ENCODE measurements around the gene SLC16A12.
"Not testable (repeated sequence)": the region's sequence is repeated elsewhere in the genome, so short reads cannot be mapped to it uniquely, and the experiment has no call there.

SLC16A12 gene

GRCh38 chr10:89471110-89471809 lies 64.1 kb downstream of the SLC16A12 start:
- DNase-seq (ENCODE audit: low read depth, low spot score) = no peak

DNA sequence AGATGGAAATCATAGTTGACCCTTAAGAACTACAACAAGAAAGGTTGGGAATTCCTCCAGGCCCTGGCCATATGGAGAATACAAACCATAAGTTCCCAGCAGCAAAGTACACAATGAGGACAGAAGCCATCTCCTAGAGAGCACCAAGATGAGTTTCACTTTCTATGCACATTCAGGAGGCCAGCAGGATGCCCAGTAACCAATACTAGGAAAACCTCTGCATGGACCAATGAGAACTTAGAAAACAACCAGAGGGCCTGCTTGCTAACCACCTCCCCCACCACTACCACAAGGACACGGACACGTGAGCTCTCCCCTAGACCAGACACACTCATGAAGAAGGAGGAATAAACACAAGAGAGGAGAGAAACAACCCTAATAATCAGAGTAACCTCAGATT lies 64.8 kb downstream of the SLC16A12 start:
- no peak for DNase-seq (ENCODE audit: low read depth, low spot score)

DNA sequence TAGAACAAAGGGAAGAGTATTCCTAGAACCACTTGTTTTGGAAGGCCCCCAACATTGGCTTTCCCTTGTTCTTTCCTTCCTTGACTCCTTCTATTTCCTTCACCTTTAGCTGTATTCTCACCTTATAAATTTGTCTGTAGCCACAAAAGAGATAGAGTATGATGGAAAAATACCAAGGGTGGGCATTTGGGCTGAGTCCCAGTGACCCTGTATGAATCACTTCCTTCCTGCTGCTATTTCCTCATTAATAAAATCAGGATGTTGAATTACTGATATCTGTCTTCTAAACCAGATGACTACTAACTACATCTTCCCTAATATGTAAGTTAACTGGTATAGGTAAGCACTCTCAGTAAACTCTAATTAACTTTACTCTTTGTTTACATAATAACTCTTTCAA lies 65.9 kb downstream of the SLC16A12 start:
- DNase-seq (ENCODE audit: low read depth, low spot score) = no peak

DNA sequence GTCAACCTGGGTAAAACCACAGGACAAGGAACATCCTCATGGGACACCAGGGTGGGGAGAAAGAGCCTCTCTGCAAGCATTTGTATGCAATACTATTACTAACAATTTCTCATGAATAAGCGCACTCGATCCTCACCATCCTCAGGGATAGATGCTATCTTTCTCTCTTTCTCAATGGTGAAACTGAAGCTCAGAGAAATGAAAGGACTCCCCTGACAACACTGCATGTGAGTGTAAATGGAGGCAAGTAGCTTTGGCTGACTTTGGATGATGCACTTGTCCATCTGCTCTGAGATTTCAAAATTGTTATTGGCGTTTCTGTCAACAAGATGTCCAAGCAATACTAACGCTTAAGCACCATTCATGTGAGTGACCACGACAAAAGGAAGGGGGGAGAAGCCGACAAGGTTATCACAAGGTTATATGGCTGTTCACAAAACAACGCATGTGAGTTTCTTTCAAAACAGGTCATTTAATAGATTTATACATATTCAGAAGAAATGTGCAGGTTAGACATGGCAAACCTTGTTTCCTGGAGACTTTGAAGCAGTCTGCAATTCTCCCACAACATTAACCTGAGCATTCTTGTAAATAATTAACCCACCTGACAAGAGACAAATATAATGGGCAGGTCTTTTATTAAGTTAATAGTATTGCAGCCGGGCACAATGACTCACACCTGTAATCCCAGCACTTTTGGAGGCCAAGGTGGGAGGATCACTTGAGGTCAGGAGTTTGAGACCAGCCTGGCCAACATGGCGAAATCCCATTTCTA lies 67.0 kb downstream of the SLC16A12 start:
- DNase-seq (ENCODE audit: low read depth, low spot score) = no peak

DNA sequence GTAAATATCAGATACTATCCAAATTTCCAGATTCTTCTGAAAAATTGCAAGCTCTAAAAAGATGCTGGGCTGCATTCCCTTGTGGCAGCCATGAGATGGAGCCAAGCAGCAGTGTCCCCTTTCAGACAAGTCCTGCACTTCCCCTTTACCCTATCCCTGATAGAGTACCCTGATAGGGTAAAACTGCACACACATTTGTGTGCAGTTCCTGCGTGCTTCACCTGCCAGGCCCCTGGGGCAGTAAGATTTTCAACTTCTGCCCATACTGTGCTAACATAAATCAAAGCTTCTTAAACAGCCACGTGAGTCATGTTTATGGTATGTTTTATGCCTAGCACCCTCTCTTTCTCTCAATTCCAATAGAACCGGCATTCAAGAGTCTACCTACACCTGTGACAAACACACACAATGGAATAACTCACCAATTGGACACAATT lies 68.8 kb downstream of the SLC16A12 start:
- DNase-seq (ENCODE audit: low read depth, low spot score) = no peak

GRCh38 chr10:89465196-89465595 lies 70.2 kb downstream of the SLC16A12 start:
- no peak for DNase-seq (ENCODE audit: low read depth, low spot score)

DNA sequence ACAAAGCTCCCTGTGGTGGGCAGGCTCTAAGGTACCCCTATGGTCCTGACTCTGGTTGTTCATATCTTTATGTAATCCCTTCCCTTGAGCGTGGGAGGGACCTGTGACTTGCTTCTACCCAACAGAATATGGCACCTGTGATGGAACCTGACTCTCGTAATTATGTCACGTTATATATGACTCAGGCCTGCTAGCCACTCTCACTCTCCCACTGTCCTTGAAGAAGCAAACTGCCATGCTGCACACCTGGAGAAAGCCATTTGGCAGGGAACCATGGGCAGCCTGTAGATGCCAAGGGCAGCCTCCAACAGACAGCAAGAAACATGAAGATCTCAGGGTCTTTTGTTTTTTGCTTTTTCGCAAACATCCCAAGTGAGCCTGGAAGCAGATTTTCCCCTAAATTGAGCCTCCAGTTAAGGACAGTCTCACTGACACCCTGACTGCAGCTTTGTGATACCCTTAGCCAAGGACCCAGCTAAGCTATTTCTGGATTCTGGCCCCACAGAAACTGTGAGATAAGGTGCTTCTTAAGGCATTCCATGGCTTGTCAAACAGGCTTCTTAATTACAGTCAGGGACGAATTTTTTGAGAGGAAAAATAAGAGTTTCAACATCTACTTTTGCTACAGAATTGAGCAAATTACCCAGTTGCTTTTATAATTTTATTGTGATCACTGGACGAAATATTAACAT lies 71.4 kb downstream of the SLC16A12 start:
- DNase-seq (ENCODE audit: low read depth, low spot score) = no peak

GRCh38 chr10:89458784-89459183 lies 76.6 kb downstream of the SLC16A12 start:
- DNase-seq (ENCODE audit: low read depth, low spot score) = no peak

DNA sequence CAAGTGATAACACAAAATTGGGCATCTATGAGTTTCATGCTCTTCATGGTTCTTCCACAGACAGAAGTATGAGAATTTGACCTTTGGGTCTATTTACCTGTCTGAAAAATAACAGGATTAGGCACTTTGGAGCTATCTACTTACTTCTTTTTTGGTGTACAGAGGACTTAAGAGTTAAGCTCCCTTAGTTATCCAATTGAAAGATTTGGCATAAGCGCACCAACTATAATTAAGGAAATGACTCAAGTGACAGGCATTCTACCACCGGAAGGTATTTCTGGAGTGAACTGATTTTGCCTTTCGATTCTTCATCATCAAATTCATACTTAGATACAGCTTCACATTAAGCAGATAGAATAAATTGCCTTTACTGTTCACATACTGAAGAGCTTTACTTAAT lies 77.1 kb downstream of the SLC16A12 start:
- no peak for DNase-seq (ENCODE audit: low read depth, low spot score)

GRCh38 chr10:89454561-89455347 lies 80.6 kb downstream of the SLC16A12 start:
- DNase-seq (ENCODE audit: low read depth, low spot score) = no peak

DNA sequence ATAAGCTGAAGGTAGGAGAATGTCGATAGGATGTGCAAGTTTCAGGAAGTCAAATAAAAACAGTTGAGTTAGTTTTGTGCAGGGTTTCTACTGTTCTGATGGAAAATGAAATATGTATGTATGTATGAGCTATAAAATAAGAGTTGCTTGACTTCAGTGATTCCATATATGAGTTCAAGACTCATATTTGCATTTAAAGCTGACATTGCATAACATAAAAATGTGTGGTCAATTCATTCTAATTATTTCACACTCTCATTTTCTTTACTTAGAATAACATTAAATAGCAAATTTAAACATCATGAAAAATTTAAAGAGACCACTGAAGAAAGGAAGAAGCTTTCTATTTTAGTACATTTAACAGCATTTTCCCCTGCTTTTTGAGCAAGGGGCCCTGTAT lies 83.2 kb downstream of the SLC16A12 start:
- no peak for DNase-seq (ENCODE audit: low read depth, low spot score)

DNA sequence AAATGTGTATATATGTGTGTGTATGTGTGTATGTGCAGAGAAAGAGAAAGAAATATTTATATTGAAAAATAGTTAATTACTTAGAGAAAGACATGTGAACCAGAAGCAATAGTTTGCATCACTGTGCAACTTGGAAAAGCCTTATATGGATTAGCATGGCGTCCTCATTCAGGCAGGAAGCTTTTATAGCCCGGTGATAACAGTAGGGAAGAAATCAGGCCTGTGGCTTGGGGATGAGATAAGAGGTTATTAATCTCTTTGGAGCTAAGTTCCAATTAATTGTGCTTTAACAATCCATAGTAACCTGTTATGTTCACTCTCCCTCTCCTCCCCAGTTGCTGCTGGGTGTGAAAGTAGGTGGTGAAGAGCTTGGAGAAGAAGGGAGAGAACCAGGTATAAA lies 84.5 kb downstream of the SLC16A12 start:
- no peak for DNase-seq (ENCODE audit: low read depth, low spot score)

DNA sequence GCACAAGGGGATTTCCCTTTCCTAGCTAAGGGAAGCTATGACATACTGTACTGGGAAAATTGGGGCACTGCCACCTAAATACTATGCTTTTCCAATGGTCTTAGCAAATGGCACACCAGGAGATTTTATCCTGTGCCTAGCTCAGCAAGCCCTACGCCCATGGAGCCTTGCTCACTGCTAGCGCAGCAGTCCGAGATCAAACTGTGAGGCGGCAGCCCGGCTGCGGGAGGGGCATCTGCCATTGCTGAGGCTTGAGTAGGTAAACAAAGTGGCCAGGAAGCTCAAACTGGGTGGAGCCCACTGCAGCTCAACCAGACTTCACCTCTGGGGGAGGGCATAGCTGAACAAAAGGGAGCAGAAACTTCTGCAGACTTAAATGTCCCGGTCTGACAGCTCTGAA lies 90.6 kb downstream of the SLC16A12 start:
- not testable (repeated sequence) for DNase-seq (ENCODE audit: low read depth, low spot score)

GRCh38 chr10:89442289-89442688 lies 93.1 kb downstream of the SLC16A12 start:
- no peak for DNase-seq (ENCODE audit: low read depth, low spot score)

DNA sequence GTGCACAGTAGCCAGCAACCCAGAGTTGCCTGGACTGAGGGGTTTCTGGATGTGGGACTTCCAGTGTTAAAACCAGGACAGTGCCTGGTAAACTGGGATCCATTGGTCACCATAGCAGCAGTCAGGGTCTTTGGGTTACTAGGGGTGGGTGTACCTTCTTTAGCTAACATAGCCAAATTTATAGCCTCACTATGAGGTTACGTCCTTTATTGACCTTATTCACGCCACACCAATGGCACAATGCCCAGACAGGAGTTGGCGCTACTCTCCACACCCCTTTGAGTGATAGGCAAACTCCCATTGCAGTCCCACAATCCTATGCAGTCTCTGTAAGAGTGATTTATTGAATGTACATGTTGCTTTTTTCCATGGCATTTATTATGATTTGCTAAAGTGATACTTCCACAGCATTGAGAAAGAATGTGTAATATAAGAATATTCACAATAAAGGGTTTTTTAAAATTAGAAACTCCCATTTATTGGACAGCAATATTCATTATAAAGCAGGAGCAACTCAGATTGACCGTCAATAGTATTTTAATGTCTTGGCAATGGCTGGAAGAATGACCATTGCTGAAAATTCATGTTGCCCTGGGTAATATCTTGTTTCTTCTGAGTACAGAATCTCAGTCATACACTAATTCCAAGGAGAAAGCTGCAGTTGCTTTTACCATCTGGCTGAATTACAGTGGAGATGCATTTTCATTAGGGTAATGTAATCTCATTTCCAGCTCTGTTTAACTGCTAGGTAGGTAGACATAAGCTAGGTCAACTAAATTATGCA lies 95.0 kb downstream of the SLC16A12 start:
- no peak for DNase-seq (ENCODE audit: low read depth, low spot score)

- DNase-seq (ENCODE audit: low read depth, low spot score) = no peak
Measured at GRCh38 chr10:89438525-89438924, 96.9 kb downstream of the SLC16A12 start.

GRCh38 chr10:89431977-89432376 lies 103.4 kb downstream of the SLC16A12 start:
- DNase-seq (ENCODE audit: low read depth, low spot score) = no peak

GRCh38 chr10:89428877-89429276 lies 106.5 kb downstream of the SLC16A12 start:
- no peak for DNase-seq (ENCODE audit: low read depth, low spot score)

DNA sequence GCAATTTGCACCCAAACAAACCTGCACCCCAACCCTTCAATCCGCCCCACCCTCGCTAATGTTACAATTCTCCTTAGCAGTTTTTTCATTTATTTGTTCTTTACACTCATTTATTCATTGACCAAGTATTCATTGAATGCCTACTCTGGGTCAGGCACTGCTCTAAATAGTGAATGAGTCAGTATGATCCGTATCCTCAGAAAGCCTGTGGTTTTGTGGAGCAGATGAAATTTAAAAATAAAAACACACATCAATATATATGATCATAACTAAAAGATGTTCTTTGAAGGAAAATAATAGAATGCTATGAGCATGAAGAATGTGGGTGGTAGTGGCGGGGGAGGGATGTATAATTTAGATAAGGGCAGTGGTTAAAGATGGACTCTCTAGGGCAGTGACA lies 107.8 kb downstream of the SLC16A12 start:
- DNase-seq (ENCODE audit: low read depth, low spot score) = no peak

GRCh38 chr10:89426230-89426868 lies 109.0 kb downstream of the SLC16A12 start:
- no peak for DNase-seq (ENCODE audit: low read depth, low spot score)

DNA sequence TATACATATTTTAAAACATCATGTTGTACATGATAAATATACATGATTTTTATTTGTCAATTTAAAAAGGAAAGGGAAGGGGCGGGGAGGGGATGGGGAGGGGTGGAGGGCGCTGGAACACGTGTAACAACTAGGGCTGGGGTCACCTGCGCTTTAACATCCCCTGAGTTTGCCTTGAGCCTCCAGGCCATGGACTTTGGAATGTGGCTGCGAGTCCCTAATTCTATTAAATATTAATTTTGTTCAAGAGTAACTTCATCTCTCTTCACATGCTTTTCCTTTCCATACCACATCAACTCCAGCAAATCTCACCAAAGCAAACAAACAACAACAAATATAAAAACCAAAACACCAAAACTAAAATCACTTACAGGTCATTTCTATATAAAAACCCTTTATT lies 110.4 kb downstream of the SLC16A12 start:
- DNase-seq (ENCODE audit: low read depth, low spot score) = no peak
